SK-N-MC (cell line): ENCODE measurements around the gene NPBWR2.

Experiments
- EZH2 ChIP-seq: fragments of 200-600 bp; sonication (generic); IDR thresholded peaks from one replicate; pipeline ENCODE4 v1.6.1; 2017; ENCODE audit warnings: antibody characterized with exemption
- POLR2AphosphoS5 ChIP-seq: IDR thresholded peaks from 2 replicates; pipeline ENCODE4 v1.6.1; 2012; ENCODE audit warnings: mild to moderate bottlenecking, low read depth, low read length, borderline replicate concordance

DNA sequence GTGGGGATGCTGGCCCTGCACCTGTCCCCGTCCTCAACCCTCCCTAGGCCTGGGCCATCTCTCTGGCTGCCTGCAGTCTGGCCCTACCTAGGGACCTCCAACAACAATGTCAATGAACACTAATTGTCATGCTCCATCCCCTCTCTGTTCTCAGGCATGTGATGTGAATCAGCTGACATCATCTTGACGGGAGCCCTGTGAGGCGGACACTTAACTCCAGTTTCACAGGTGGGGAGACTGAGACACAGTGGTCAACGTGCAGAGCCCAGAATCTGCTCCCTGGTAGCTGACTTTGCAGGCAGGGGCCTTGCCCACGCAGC lies 45.1 kb downstream of the NPBWR2 start:
- TF ChIP-seq EZH2 = no peak
- no peak for TF ChIP-seq POLR2AphosphoS5
